Measurements from ENCODE around the gene BRSK1. TPM values are rescaled to one million over a fixed set of nuclear protein-coding genes. Genes with fewer than 3 reads are reported as not detected.

BRSK1 gene
- total and polyA plus RNA-seq, 10 of the 15 experiments (the other 5 are each of a cell fraction or from before 2014, with no cell fraction given) = 0.03 to 0.76 (median 0.25) TPM; not detected in 4

- TF ChIP-seq, protein P1, sequence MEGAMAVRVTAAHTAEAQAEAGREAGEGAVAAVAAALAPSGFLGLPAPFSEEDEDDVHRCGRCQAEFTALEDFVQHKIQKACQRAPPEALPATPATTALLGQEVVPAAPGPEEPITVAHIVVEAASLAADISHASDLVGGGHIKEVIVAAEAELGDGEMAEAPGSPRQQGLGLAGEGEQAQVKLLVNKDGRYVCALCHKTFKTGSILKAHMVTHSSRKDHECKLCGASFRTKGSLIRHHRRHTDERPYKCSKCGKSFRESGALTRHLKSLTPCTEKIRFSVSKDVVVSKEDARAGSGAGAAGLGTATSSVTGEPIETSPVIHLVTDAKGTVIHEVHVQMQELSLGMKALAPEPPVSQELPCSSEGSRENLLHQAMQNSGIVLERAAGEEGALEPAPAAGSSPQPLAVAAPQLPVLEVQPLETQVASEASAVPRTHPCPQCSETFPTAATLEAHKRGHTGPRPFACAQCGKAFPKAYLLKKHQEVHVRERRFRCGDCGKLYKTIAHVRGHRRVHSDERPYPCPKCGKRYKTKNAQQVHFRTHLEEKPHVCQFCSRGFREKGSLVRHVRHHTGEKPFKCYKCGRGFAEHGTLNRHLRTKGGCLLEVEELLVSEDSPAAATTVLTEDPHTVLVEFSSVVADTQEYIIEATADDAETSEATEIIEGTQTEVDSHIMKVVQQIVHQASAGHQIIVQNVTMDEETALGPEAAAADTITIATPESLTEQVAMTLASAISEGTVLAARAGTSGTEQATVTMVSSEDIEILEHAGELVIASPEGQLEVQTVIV (IDR thresholded peaks at IDR 0.05; ENCODE audit: borderline replicate concordance, partially characterized antibody) = no peak
- no peak for TF ChIP-seq BRCA1 (IDR thresholded peaks at IDR 0.05; ENCODE audit: low read depth, low read length)
- TF ChIP-seq, protein P2, sequence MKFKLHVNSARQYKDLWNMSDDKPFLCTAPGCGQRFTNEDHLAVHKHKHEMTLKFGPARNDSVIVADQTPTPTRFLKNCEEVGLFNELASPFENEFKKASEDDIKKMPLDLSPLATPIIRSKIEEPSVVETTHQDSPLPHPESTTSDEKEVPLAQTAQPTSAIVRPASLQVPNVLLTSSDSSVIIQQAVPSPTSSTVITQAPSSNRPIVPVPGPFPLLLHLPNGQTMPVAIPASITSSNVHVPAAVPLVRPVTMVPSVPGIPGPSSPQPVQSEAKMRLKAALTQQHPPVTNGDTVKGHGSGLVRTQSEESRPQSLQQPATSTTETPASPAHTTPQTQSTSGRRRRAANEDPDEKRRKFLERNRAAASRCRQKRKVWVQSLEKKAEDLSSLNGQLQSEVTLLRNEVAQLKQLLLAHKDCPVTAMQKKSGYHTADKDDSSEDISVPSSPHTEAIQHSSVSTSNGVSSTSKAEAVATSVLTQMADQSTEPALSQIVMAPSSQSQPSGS (IDR thresholded peaks at IDR 0.05; ENCODE audit: low read length) = no peak
- TF ChIP-seq EGR1 (IDR thresholded peaks at IDR 0.05; ENCODE audit: borderline replicate concordance in 1 of 2, low read depth in 2 of 2, low read length in 2 of 2) = no peak
- TF ChIP-seq SREBF1 (IDR thresholded peaks at IDR 0.05; ENCODE audit: low read length) = no peak
- no peak for TF ChIP-seq PAX8 (IDR thresholded peaks at IDR 0.05)
- TF ChIP-seq HCFC1 (IDR thresholded peaks at IDR 0.05; ENCODE audit: low read length) = no peak
- TF ChIP-seq ZNF217 (IDR thresholded peaks at IDR 0.05) = no peak
Measured at GRCh38 chr19:55256562-55257460, 27.0 kb upstream of the BRSK1 start (continued).
